HCT116 (cell line): ENCODE data around the gene TEAD1. TPM values are rescaled to one million over a fixed set of nuclear protein-coding genes. Genes with fewer than 3 reads are reported as not detected.

Experiments
- ATAC-seq: fragments of 200-7000 bp; cut with Tn5 transposase; 2 replicates; pipeline ENCODE4 v1.9.1; 2020; ENCODE audit warnings: mild to moderate bottlenecking, moderate library complexity
- BruUV-seq: library from RNA; stranded (reverse); fragments of 400-500 nt; replicated peaks from 2 replicates; lab custom pipeline; 2021; lab: Mats Ljungman, UMichigan
- CTCF ChIA-PET: fragments of 300-600 bp; sonication (Branson Sonifier 250); formaldehyde crosslinking; loops from one replicate; lab custom pipeline; 2021; ENCODE audit warnings: antibody characterized with exemption; lab: Charles Lee
- POLR2A ChIA-PET: fragments of 300-600, 350-600 bp; sonication (Branson Sonifier 250); formaldehyde crosslinking; loops from one replicate; lab custom pipeline; 2021; ENCODE audit warnings: antibody characterized with exemption; lab: Charles Lee
- RAD21 ChIA-PET, 2 experiments: fragments of 300-600 bp; sonication (Branson Sonifier 250); formaldehyde crosslinking; loops; one replicate each; lab custom pipeline; 2023; ENCODE audit warnings: low total read pairs in 2 of 2; ENCODE audit not compliant: uncharacterized antibody in 2 of 2, unreplicated experiment in 2 of 2, low non-redundant PET in 1 of 2; lab: Charles Lee
- DNase-seq: peaks from one replicate; pipeline ENCODE4 v3.0.0-alpha.2; 2010; ENCODE audit warnings: low read depth, low spot score
- H2AFZ ChIP-seq: fragments of 200-600 bp; shearing (Covaris generic), sonication (generic); 2 replicates; pipeline ENCODE4 v1.6.1; 2017; ENCODE audit warnings: low read depth, mixed run types, mixed read lengths, antibody characterized with exemption, low read length; ENCODE audit not compliant: poor library complexity, severe bottlenecking
- H3K27ac ChIP-seq: 2 replicates; pipeline ENCODE4 v1.5.1; 2012; ENCODE audit warnings: low read depth, low read length
- H3K27me3 ChIP-seq: fragments of 200-600 bp; sonication (generic); 2 replicates; pipeline ENCODE4 v1.6.1; 2016; ENCODE audit warnings: mixed run types, low read length, mixed read lengths; ENCODE audit not compliant: insufficient read depth
- H3K36me3 ChIP-seq, 2 experiments: fragments of 200-500 bp in 1 of 2; fragments of 200-600 bp in 1 of 2; sonication (Bioruptor generic) in 1 of 2; sonication (generic) in 1 of 2; 2 replicates each; pipeline versions ENCODE4 v1.5.1 to v1.6.1; 2014 to 2016; ENCODE audit warnings: low read length in 2 of 2, inconsistent platforms in 1 of 2, mixed read lengths in 1 of 2, mixed run types in 1 of 2; ENCODE audit not compliant: insufficient read depth in 2 of 2, control insufficient read depth in 1 of 2
- H3K4me1 ChIP-seq, 2 experiments: fragments of 200-600 bp in 1 of 2; sonication (generic) in 1 of 2; 2 replicates each; pipeline versions ENCODE4 v1.5.1 to v1.6.1; 2012 to 2017; ENCODE audit warnings: low read length in 2 of 2, inconsistent platforms in 1 of 2, mild to moderate bottlenecking in 1 of 2, mixed read lengths in 1 of 2, mixed run types in 1 of 2, moderate library complexity in 1 of 2; ENCODE audit not compliant: insufficient read depth in 2 of 2, control insufficient read depth in 1 of 2
- H3K4me2 ChIP-seq: fragments of 200-600 bp; sonication (generic); 2 replicates; pipeline ENCODE4 v1.6.1; 2017; ENCODE audit warnings: mixed run types, low read length, mixed read lengths
- H3K4me3 ChIP-seq, 2 experiments: fragments of 200-600 bp in 1 of 2; sonication (generic) in 1 of 2; replicated peaks in 1 of 2; 2 replicates each; pipeline ENCODE4 v1.5.1; 2011 to 2016; ENCODE audit warnings: low read length in 2 of 2, control low read depth in 1 of 2, low read depth in 1 of 2, mild to moderate bottlenecking in 1 of 2, mixed read lengths in 1 of 2, mixed run types in 1 of 2
- H3K79me2 ChIP-seq: fragments of 200-600 bp; sonication (generic); 2 replicates; pipeline ENCODE4 v1.6.1; 2017; ENCODE audit warnings: mild to moderate bottlenecking, mixed run types, low read length, moderate library complexity, mixed read lengths; ENCODE audit not compliant: insufficient read depth
- H3K9ac ChIP-seq: fragments of 200-600 bp; sonication (generic); 2 replicates; pipeline ENCODE4 v1.6.1; 2016; ENCODE audit warnings: low read length, mixed read lengths
- H3K9me2 ChIP-seq: fragments of 200-600 bp; sonication (generic), shearing (Covaris generic); 2 replicates; pipeline ENCODE4 v1.6.1; 2017; ENCODE audit warnings: mixed run types, mild to moderate bottlenecking, moderate library complexity; ENCODE audit not compliant: insufficient read depth
- H3K9me3 ChIP-seq, 2 experiments: fragments of 200-500 bp in 1 of 2; fragments of 200-600 bp in 1 of 2; sonication (Bioruptor generic) in 1 of 2; sonication (generic) in 1 of 2; 2 replicates each; pipeline ENCODE4 v1.6.1; 2014 to 2017; ENCODE audit warnings: low read length in 2 of 2, mixed read lengths in 2 of 2, inconsistent platforms in 1 of 2, low read depth in 1 of 2, mild to moderate bottlenecking in 1 of 2, mixed run types in 1 of 2, moderate library complexity in 1 of 2; ENCODE audit not compliant: control insufficient read depth in 1 of 2, insufficient read depth in 1 of 2
- H4K20me1 ChIP-seq: fragments of 200-600 bp; sonication (generic), shearing (Covaris generic); 2 replicates; pipeline ENCODE4 v1.6.1; 2017; ENCODE audit warnings: mixed run types, mild to moderate bottlenecking, moderate library complexity; ENCODE audit not compliant: insufficient read depth
- CBX3 ChIP-seq: IDR thresholded peaks from 2 replicates; pipeline ENCODE4 v1.6.1; 2012; ENCODE audit warnings: low read depth
- CEBPB ChIP-seq: IDR thresholded peaks from 2 replicates; pipeline ENCODE4 v1.6.1; 2012; ENCODE audit warnings: low read depth
- EGR1 ChIP-seq: IDR thresholded peaks from 2 replicates; pipeline ENCODE4 v1.6.1; 2012; ENCODE audit warnings: low read depth
- FOSL1 ChIP-seq: IDR thresholded peaks from 2 replicates; pipeline ENCODE4 v1.6.1; 2012; ENCODE audit warnings: low read depth
- JUND ChIP-seq: IDR thresholded peaks from 2 replicates; pipeline ENCODE4 v1.6.1; 2012
- POLR2A ChIP-seq: IDR thresholded peaks from 2 replicates; pipeline ENCODE4 v1.7.0; 2011; ENCODE audit warnings: borderline replicate concordance; ENCODE audit not compliant: insufficient read depth, insufficient read length; ENCODE audit errors: extremely low read depth
- SIN3A ChIP-seq: IDR thresholded peaks from 2 replicates; pipeline ENCODE4 v1.6.1; 2012; ENCODE audit warnings: low read depth
- SP1 ChIP-seq: IDR thresholded peaks from 2 replicates; pipeline ENCODE4 v1.6.1; 2012; ENCODE audit warnings: low read depth
- intact Hi-C: fragments of 100-400 bp; cut with micrococcal nuclease; formaldehyde crosslinking; loops from 2 replicates; pipeline ENCODE4 v1.10.0; 2022
- total RNA-seq: library from RNA; stranded (reverse); gene quantifications from one replicate; pipeline ENCODE4 v1.2.1, GENCODE V29; 2021; ENCODE audit not compliant: unreplicated experiment
- TF ChIP-seq, protein P1 (sequence below): IDR thresholded peaks from 2 replicates; pipeline ENCODE4 v1.6.1; 2012; ENCODE audit warnings: low read depth
- TF ChIP-seq, protein P2 (sequence below), 3 experiments: fragments of 200-600 bp in 1 of 3; sonication (generic) in 1 of 3; IDR thresholded peaks in 2 of 3; conservative IDR thresholded peaks in 1 of 3; 2 replicates each; pipeline ENCODE4 v1.5.1; 2012 to 2017; ENCODE audit warnings: low read depth in 2 of 3, low read length in 2 of 3, antibody characterized with exemption in 1 of 3, borderline replicate concordance in 1 of 3, control low read depth in 1 of 3, mild to moderate bottlenecking in 1 of 3, mixed read lengths in 1 of 3, mixed run types in 1 of 3, moderate library complexity in 1 of 3; ENCODE audit not compliant: insufficient read depth in 1 of 3
- TF ChIP-seq, protein P3 (sequence below): IDR thresholded peaks from 2 replicates; pipeline ENCODE4 v1.6.1; 2011; ENCODE audit warnings: mild to moderate bottlenecking, low read length, moderate library complexity; ENCODE audit not compliant: insufficient replicate concordance; ENCODE audit errors: extremely low read depth
- TF ChIP-seq, protein P4 (sequence below): IDR thresholded peaks from 2 replicates; pipeline ENCODE4 v1.6.1; 2012

The TEAD1 gene
- total RNA-seq, 1 experiment from 2014 or later = 103 TPM

GRCh38 chr11:12727563-12728211 lies 53.5 kb downstream of the TEAD1 start:
- Histone ChIP-seq H2AFZ (no peak overlapping the region), H4K20me1 (no peaks in the 10 kb centered on the region), H3K36me3 (no peaks in the 10 kb centered on the region), H3K9me2 (no peaks in the 10 kb centered on the region), H3K79me2 (peaks cover 86% of the 10 kb centered on the region), H3K27ac (peak overlapping the region; percentile 83), H3K9ac (0 out of 2 replicates have a peak overlapping the region, but pooled peaks have one; percentile 16), H3K9me3 (no peaks in the 10 kb centered on the region), H3K4me1 (peaks cover 83 to 98% of the 10 kb centered on the region in 2 experiments), H3K4me2 (peak overlapping the region; percentile 88), H3K4me3 (no peak overlapping the region), H3K27me3 (no peaks in the 10 kb centered on the region)
- ChIA-PET POLR2A (no interaction called here), RAD21 (no interaction called here), CTCF (no interaction called here)
- no peak for DNase-seq
- BruUV-seq = no TSS peak
- intact Hi-C loops = loop anchor here (5.0 kb wide), 1 partner anchor 35 kb away; no protein-coding TSS in a partner anchor
- no peak for TF ChIP-seq JUND
- no peak for TF ChIP-seq CBX3
- no peak for ATAC-seq

- H3K27me3 ChIP-seq = no peaks in the 10 kb centered on the region
- intact Hi-C loops = loop anchor here (5.0 kb wide), 1 partner anchor 36 kb away; no protein-coding TSS in a partner anchor
- H2AFZ ChIP-seq = no peak overlapping the region
- H3K36me3 ChIP-seq = no peaks in the 10 kb centered on the region
- no peaks in the 10 kb centered on the region for H3K9me2 ChIP-seq
- H3K79me2 ChIP-seq = peaks cover 88% of the 10 kb centered on the region
- H3K27ac ChIP-seq = peak overlapping the region; percentile 4; the same call in 1 of the 2 replicates
- ChIA-PET POLR2A (no interaction called here), RAD21 (no interaction called here), CTCF (no interaction called here)
- H3K9me3 ChIP-seq = no peaks in the 10 kb centered on the region
- peaks cover 84 to 92% of the 10 kb centered on the region in 2 experiments for H3K4me1 ChIP-seq
- DNase-seq (no peak), ATAC-seq (no peak)
- H3K4me3 ChIP-seq = no peak overlapping the region
- H4K20me1 ChIP-seq = no peaks in the 10 kb centered on the region
- BruUV-seq = no TSS peak
- no peak overlapping the region for H3K9ac ChIP-seq
- peak overlapping the region; percentile 88; the same call in 1 of the 2 replicates for H3K4me2 ChIP-seq
- no peak for TF ChIP-seq CEBPB
- no peak for TF ChIP-seq POLR2A
- TF ChIP-seq, protein P1, sequence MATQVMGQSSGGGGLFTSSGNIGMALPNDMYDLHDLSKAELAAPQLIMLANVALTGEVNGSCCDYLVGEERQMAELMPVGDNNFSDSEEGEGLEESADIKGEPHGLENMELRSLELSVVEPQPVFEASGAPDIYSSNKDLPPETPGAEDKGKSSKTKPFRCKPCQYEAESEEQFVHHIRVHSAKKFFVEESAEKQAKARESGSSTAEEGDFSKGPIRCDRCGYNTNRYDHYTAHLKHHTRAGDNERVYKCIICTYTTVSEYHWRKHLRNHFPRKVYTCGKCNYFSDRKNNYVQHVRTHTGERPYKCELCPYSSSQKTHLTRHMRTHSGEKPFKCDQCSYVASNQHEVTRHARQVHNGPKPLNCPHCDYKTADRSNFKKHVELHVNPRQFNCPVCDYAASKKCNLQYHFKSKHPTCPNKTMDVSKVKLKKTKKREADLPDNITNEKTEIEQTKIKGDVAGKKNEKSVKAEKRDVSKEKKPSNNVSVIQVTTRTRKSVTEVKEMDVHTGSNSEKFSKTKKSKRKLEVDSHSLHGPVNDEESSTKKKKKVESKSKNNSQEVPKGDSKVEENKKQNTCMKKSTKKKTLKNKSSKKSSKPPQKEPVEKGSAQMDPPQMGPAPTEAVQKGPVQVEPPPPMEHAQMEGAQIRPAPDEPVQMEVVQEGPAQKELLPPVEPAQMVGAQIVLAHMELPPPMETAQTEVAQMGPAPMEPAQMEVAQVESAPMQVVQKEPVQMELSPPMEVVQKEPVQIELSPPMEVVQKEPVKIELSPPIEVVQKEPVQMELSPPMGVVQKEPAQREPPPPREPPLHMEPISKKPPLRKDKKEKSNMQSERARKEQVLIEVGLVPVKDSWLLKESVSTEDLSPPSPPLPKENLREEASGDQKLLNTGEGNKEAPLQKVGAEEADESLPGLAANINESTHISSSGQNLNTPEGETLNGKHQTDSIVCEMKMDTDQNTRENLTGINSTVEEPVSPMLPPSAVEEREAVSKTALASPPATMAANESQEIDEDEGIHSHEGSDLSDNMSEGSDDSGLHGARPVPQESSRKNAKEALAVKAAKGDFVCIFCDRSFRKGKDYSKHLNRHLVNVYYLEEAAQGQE = no peak
- TF ChIP-seq, protein P2, sequence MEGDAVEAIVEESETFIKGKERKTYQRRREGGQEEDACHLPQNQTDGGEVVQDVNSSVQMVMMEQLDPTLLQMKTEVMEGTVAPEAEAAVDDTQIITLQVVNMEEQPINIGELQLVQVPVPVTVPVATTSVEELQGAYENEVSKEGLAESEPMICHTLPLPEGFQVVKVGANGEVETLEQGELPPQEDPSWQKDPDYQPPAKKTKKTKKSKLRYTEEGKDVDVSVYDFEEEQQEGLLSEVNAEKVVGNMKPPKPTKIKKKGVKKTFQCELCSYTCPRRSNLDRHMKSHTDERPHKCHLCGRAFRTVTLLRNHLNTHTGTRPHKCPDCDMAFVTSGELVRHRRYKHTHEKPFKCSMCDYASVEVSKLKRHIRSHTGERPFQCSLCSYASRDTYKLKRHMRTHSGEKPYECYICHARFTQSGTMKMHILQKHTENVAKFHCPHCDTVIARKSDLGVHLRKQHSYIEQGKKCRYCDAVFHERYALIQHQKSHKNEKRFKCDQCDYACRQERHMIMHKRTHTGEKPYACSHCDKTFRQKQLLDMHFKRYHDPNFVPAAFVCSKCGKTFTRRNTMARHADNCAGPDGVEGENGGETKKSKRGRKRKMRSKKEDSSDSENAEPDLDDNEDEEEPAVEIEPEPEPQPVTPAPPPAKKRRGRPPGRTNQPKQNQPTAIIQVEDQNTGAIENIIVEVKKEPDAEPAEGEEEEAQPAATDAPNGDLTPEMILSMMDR (IDR thresholded peaks at IDR 0.05 in 2 of 3, conservative IDR thresholded peaks at IDR 0.05 in 1 of 3; ENCODE audit: borderline replicate concordance in 1 of 3, insufficient read depth in 1 of 3, low read depth in 2 of 3, low read length in 2 of 3) = no peak
- no peak for TF ChIP-seq EGR1
- no peak for TF ChIP-seq SP1
- TF ChIP-seq FOSL1 = no peak
- TF ChIP-seq, protein P3, sequence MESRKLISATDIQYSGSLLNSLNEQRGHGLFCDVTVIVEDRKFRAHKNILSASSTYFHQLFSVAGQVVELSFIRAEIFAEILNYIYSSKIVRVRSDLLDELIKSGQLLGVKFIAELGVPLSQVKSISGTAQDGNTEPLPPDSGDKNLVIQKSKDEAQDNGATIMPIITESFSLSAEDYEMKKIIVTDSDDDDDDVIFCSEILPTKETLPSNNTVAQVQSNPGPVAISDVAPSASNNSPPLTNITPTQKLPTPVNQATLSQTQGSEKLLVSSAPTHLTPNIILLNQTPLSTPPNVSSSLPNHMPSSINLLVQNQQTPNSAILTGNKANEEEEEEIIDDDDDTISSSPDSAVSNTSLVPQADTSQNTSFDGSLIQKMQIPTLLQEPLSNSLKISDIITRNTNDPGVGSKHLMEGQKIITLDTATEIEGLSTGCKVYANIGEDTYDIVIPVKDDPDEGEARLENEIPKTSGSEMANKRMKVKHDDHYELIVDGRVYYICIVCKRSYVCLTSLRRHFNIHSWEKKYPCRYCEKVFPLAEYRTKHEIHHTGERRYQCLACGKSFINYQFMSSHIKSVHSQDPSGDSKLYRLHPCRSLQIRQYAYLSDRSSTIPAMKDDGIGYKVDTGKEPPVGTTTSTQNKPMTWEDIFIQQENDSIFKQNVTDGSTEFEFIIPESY = no peak
- no peak for TF ChIP-seq JUND
- TF ChIP-seq SIN3A = no peak
- TF ChIP-seq, protein P4, sequence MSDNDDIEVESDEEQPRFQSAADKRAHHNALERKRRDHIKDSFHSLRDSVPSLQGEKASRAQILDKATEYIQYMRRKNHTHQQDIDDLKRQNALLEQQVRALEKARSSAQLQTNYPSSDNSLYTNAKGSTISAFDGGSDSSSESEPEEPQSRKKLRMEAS = no peak
These were observed 54.2 kb downstream of the TEAD1 start for GRCh38 chr11:12728417-12728816.
